GM12878 (cell line): ENCODE results near the gene ESRRG. TPM values are rescaled to one million over a fixed set of nuclear protein-coding genes. Genes with fewer than 3 reads are reported as not detected.

Source experiments
- ATAC-seq: fragments of 200-7000 bp; cut with Tn5 transposase; 3 replicates; pipeline ENCODE4 v1.9.1; 2020; ENCODE audit warnings: mild to moderate bottlenecking, moderate library complexity
- BruUV-seq: library from RNA; stranded (reverse); fragments of 400-500 nt; replicated peaks from 2 replicates; lab custom pipeline; 2021; lab: Mats Ljungman, UMichigan
- CTCF ChIA-PET: fragments of 300-600 bp; sonication (Branson Sonifier 250); formaldehyde crosslinking; extraction: SDS; loops from one replicate; lab custom pipeline; 2021; ENCODE audit warnings: inconsistent platforms; lab: Yijun Ruan, JAX
- POLR2A ChIA-PET: fragments of 350-600 bp; formaldehyde crosslinking; extraction: SDS; loops from one replicate; lab custom pipeline; 2021; ENCODE audit warnings: inconsistent platforms; lab: Charles Lee
- RAD21 ChIA-PET: fragments of 300-600 bp; sonication (Branson Sonifier 250); formaldehyde crosslinking; loops from one replicate; lab custom pipeline; 2023; ENCODE audit warnings: antibody characterized with exemption; ENCODE audit not compliant: unreplicated experiment; lab: Charles Lee
- SMC1A ChIA-PET: fragments of 300-600 bp; sonication (Branson Sonifier 250); formaldehyde crosslinking; loops from one replicate; lab custom pipeline; 2023; ENCODE audit not compliant: unreplicated experiment, uncharacterized antibody; lab: Charles Lee
- DNase-seq: peaks from one replicate; pipeline ENCODE4 v3.0.0-alpha.2; 2011; ENCODE audit warnings: low read depth, low spot score
- FAIRE-seq: peaks from 3 replicates; lab custom pipeline; 2011; peaks lifted over from hg19 to GRCh38; lab: Jason Lieb, UNC
- H2AFZ ChIP-seq: 2 replicates; pipeline ENCODE4 v1.6.0; 2011; ENCODE audit warnings: low read depth, low read length, control low read depth; ENCODE audit not compliant: control insufficient read depth
- H3K27ac ChIP-seq: 2 replicates; pipeline ENCODE4 v1.5.1; 2011; ENCODE audit warnings: control low read depth; ENCODE audit not compliant: control insufficient read depth, insufficient read depth
- H3K27me3 ChIP-seq, 2 experiments: replicated peaks in 1 of 2; 2 replicates each; pipeline versions ENCODE4 v1.6.0 to v1.6.1; 2011; ENCODE audit warnings: low read length in 1 of 2; ENCODE audit not compliant: control insufficient read depth in 2 of 2, insufficient read depth in 2 of 2
- H3K36me3 ChIP-seq, 2 experiments: 2 replicates each; pipeline ENCODE4 v1.5.1; 2011; ENCODE audit warnings: low read length in 1 of 2; ENCODE audit not compliant: control insufficient read depth in 2 of 2, insufficient read depth in 2 of 2
- H3K4me1 ChIP-seq: 2 replicates; pipeline ENCODE4 v1.6.1; 2011; ENCODE audit warnings: mild to moderate bottlenecking, low read length, moderate library complexity, mixed read lengths; ENCODE audit not compliant: control insufficient read depth, insufficient read depth
- H3K4me2 ChIP-seq: 2 replicates; pipeline ENCODE4 v1.6.0; 2011; ENCODE audit warnings: control low read depth; ENCODE audit not compliant: control insufficient read depth, insufficient read depth
- H3K4me3 ChIP-seq: fragments of 200-600 bp; sonication (generic); 2 replicates; pipeline ENCODE4 v1.5.1; 2016
- H3K79me2 ChIP-seq: 2 replicates; pipeline ENCODE4 v1.6.0; 2011; ENCODE audit warnings: low read length; ENCODE audit not compliant: control insufficient read depth, insufficient read depth
- H3K9ac ChIP-seq: 2 replicates; pipeline ENCODE4 v1.8.0; 2011; ENCODE audit warnings: low read length, control low read depth, mixed read lengths; ENCODE audit not compliant: control insufficient read depth, insufficient read depth
- H3K9me3 ChIP-seq: replicated peaks from 3 replicates; pipeline ENCODE4 v1.5.1; 2011; ENCODE audit warnings: mild to moderate bottlenecking, low read length; ENCODE audit not compliant: control insufficient read depth, insufficient read depth
- H4K20me1 ChIP-seq: 2 replicates; pipeline ENCODE4 v1.6.0; 2011; ENCODE audit not compliant: control insufficient read depth, insufficient read depth
- ATF3 ChIP-seq: IDR thresholded peaks from 2 replicates; pipeline ENCODE4 v1.6.1; 2011; ENCODE audit warnings: low read depth, mild to moderate bottlenecking, low read length, moderate library complexity, borderline replicate concordance; ENCODE audit errors: extremely low read depth
- CTCF ChIP-seq, 3 experiments: IDR thresholded peaks in 2 of 3; conservative IDR thresholded peaks in 1 of 3; 2 replicates each; pipeline ENCODE4 v1.5.1; 2011; ENCODE audit warnings: low read depth in 3 of 3, low read length in 3 of 3, mild to moderate bottlenecking in 3 of 3, control low read depth in 2 of 3, moderate library complexity in 2 of 3, inconsistent platforms in 1 of 3, mixed read lengths in 1 of 3; ENCODE audit not compliant: control insufficient read depth in 2 of 3, insufficient read depth in 1 of 3; ENCODE audit errors: extremely low read depth in 1 of 3
- MEF2A ChIP-seq: IDR thresholded peaks from 2 replicates; pipeline ENCODE4 v1.6.1; 2011; ENCODE audit warnings: low read depth, mild to moderate bottlenecking, low read length, moderate library complexity; ENCODE audit not compliant: insufficient read depth
- PML ChIP-seq: IDR thresholded peaks from 2 replicates; pipeline ENCODE4 v1.6.1; 2012; ENCODE audit warnings: low read length, inconsistent platforms
- WGBS: methylation state at CpG from one replicate; pipeline ENCODE4 v1.1.6; 2016; ENCODE audit warnings: low lambda C conversion rate; ENCODE audit not compliant: insufficient replicate concordance, insufficient coverage; ENCODE audit errors: missing lambda C conversion rate; 5-methylcytosine and 5-hydroxymethylcytosine counted together
- in situ Hi-C: fragments of 300-500 bp; cut with MboI; formaldehyde crosslinking; loops from 9 replicates; pipeline ENCODE4 v1.14.3; 2018; ENCODE audit warnings: mixed read lengths
- intact Hi-C: fragments of 100-400 bp; cut with micrococcal nuclease; formaldehyde crosslinking; loops from one replicate; pipeline ENCODE4 v1.14.2; 2022; ENCODE audit not compliant: unreplicated experiment
- polyA plus RNA-seq, 11 experiments: library from polyadenylated mRNA; depleted of rRNA in 4 of 11; unstranded in 6 of 11; stranded (reverse) in 5 of 11; fragments of >200 nt; fragmentation: Nextera tagmentation in 4 of 11; fragmentation: Illumina TruSeq in 1 of 11; extraction: Ambion mirVana in 4 of 11; extraction: Trizol in 1 of 11; gene quantifications; 1 replicate in 1 of 11; 2 replicates in 10 of 11; pipeline versions ENCODE4 v1.2.1 to v1.2.3, GENCODE V29; 2011 to 2016; ENCODE audit warnings: inconsistent platforms in 2 of 11, missing spikeins in 2 of 11, low read depth in 1 of 11
- total RNA-seq, 4 experiments: library from RNA; depleted of rRNA in 3 of 4; stranded (reverse); fragments of >200 nt in 3 of 4; fragmentation: Illumina TruSeq in 1 of 4; extraction: Trizol in 1 of 4; gene quantifications; 2 replicates each; pipeline versions ENCODE4 v1.2.1 to v1.2.3, GENCODE V29; 2013 to 2021

The ESRRG gene
- total and polyA plus RNA-seq, 10 of the 15 experiments (the other 5 are each of a cell fraction or from before 2014, with no cell fraction given) = 0.03 TPM; not detected in 9

GRCh38 chr1:216600730-216601609, 122.3 kb downstream of the ESRRG start (continued):
- TF ChIP-seq CTCF (IDR thresholded peaks at IDR 0.05 in 2 of 3, conservative IDR thresholded peaks at IDR 0.05 in 1 of 3; ENCODE audit: control insufficient read depth in 2 of 3, extremely low read depth in 1 of 3, insufficient read depth in 1 of 3, low read depth in 3 of 3, low read length in 3 of 3) (peak in 2 of 3 experiments; percentile 16 to 25; a peak in 1 of 6 replicates), PML (no peak)

GRCh38 chr1:216599851-216600250, 123.4 kb downstream of the ESRRG start:
- H4K20me1 ChIP-seq = no peaks in the 10 kb centered on the region
- no peak overlapping the region for H3K9ac ChIP-seq
- no peaks in the 10 kb centered on the region for H3K4me1 ChIP-seq
- no peaks in the 10 kb centered on the region for H3K36me3 ChIP-seq
- no peak overlapping the region for H3K4me3 ChIP-seq
- no peaks in the 10 kb centered on the region for H3K79me2 ChIP-seq
- ChIA-PET SMC1A (no interaction called here), RAD21 (no interaction called here), CTCF (no interaction called here), POLR2A (no interaction called here)
- ATAC-seq = no peak
- H3K27ac ChIP-seq = no peak overlapping the region
- in situ Hi-C loops (no loop called here), intact Hi-C loops (no loop called here)
- no peaks in the 10 kb centered on the region for H3K9me3 ChIP-seq
- WGBS = 37% methylated on average over 6 of the region's 6 CpGs
- FAIRE-seq = no peak
- no peak for TF ChIP-seq ATF3
- TF ChIP-seq MEF2A = no peak
- no peaks in the 10 kb centered on the region for H3K27me3 ChIP-seq
- no TSS peak for BruUV-seq
- no peak overlapping the region for H3K4me2 ChIP-seq
- DNase-seq = no peak
- peak overlapping the region; percentile 21; the same call in 1 of the 2 replicates for H2AFZ ChIP-seq
